Renal cortex interstitium (tissue), 11 donors: ENCODE measurements around the gene ATRIP. TPM values are rescaled to one million over a fixed set of nuclear protein-coding genes. Genes with fewer than 3 reads are reported as not detected.
A peak's percentile ranks its signal among the peaks of the same experiment; 100 is the strongest.

Source experiments
- DNase-seq, 11 donors: peaks; one replicate each; pipeline ENCODE4 v3.0.0-alpha.2; 2013; ENCODE audit warnings: low read depth in 9 of 11, low spot score in 4 of 11; ENCODE audit errors: extremely low read depth in 1 of 11
- polyA plus RNA-seq, 3 donors: library from polyadenylated mRNA; unstranded; fragments of 120-200 nt; gene quantifications; one replicate each; pipeline ENCODE4 v1.2.1, GENCODE V29; 2013; ENCODE audit not compliant: insufficient read length in 3 of 3

ATRIP gene
- polyA plus RNA-seq, 3 donors: 12.7 to 14.9 (median 13.1) TPM

DNA sequence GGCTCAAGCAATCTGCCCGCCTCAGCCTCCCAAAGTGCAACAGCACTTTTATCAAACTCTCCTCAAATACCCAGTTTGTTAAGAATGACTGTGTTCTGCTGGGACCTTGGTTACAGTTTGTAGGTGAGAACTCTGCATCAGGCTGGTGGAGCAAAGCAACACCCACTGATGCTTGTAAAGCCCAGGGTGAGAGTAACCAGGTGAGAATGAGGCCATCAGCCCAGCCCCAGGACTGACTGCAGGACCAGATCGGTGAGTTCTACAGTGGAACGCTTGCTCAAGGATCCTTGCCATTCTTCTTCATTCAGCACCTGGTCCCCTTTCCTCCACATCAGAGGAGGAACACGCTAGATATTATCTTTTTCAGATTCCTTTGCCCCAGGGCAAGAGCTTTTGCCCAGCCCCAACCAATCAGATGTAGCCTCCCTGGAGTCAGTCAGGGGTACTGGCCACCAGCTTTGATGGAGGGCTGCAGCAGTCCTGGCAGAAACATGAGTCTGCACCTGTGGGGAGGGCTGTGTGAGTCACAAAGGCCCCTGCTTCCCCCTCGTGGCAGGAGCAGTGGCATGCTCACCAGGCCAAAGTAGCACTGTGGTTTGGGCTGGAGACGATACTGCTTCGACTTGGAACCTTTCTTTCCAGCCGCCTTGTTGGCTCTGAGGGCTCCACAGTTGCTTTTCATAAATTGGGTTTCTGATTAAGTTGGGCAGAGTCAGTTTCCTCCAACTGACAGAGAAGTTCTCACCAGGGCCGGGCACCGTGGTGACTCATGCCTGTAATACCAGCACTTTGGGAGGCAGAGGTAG, 60.9 kb downstream of the ATRIP start:
- peak in 5 of 11 donors; percentile 22 to 41 (median 28) for DNase-seq

DNA sequence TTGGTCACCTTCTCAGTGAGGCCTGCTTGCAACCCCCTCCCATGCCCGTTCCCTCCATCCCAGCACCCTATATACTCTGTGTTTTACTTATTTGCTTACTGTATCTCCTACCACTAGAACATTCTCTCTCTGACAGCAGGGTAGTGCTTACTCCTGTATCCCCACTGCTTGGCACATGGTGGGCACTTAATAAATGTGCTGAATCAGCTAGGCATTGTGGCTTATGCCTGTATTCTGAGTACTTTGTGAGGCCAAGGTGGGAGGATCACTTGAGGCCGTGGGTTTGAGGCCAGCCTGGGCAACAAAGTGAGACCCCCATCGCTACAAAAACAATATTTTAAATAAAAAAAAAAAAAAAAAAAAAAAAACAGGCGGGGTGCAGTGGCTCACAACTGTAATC, 65.0 kb downstream of the ATRIP start:
- DNase-seq: no peak

DNA sequence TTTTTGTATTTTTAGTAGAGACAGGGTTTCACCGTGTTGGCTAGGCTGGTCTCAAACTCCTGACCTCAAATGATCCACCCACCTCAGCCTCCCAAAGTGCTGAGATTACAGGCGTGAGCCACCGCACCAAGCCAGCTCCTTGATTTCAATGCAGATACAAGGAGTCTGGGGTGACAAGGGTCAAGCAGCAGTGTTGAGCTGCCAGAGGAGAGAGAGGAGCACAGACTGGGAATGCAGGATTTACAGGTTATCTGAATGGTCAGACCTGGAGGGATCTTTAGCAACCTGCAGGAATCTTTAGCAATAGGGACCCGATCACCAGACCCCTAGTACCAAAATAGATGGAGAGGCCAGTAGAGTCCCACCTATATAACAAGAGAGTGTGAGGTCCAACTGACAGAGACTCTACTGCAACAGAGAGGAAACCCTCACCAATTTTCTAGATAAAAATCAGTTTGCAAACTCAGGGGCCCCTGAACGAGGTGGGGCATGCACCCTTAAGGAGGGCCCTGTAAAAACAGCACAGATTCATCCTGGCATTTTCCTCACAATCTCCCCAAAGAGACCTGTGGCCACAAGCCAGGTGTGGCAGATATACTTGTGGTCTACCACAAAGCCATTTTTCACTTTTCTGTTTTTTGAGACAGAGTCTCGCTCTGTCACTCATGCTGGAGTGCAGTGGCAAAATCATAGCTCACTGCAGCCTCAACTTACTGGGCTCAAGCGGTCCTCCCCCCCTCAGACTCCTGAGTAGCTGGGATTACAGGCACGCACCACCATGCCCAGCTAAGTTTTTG, 68.1 kb downstream of the ATRIP start:
- DNase-seq: no peak

Other genes starting within 250 kb of the ATRIP start
- gene CAMP, start 223.2 kb upstream of the ATRIP start, polyA plus RNA-seq: 1 to 10 TPM in 2 of 3 donors, under 1 TPM in 1; 0.51 to 1.7 (median 1.1) TPM
- 10 to 100 TPM; 16.0 to 22.1 (median 17.5) TPM for gene ZNF589, start 205.6 kb upstream of the ATRIP start, polyA plus RNA-seq
- gene NME6, start 145.4 kb upstream of the ATRIP start, polyA plus RNA-seq: 10 to 100 TPM; 27.8 to 33.3 (median 29.7) TPM
- under 1 TPM in 2 of 3 donors, not detected in 1; 0.24 to 0.61 TPM for gene SPINK8, start 113.1 kb upstream of the ATRIP start, polyA plus RNA-seq
- under 1 TPM; 0.50 to 0.77 (median 0.65) TPM for gene FBXW12, start 74.5 kb upstream of the ATRIP start, polyA plus RNA-seq
- gene PLXNB1, start 16.7 kb upstream of the ATRIP start, polyA plus RNA-seq: 100 to 1,000 TPM; 190 to 238 (median 200) TPM
- gene CCDC51, start 6.6 kb upstream of the ATRIP start, polyA plus RNA-seq: 10 to 100 TPM; 25.5 to 28.8 (median 26.2) TPM
- gene TMA7, start 6.5 kb upstream of the ATRIP start, polyA plus RNA-seq: 100 to 1,000 TPM; 264 to 326 (median 318) TPM
- 100 to 1,000 TPM in 2 of 3 donors, 10 to 100 TPM in 1; 93.2 to 120 (median 101) TPM for gene SHISA5, start 57.4 kb downstream of the ATRIP start, polyA plus RNA-seq
- 10 to 100 TPM in 1 of 3 donors, 1 to 10 TPM in 2; 4.0 to 12.8 (median 5.2) TPM for gene PFKFB4, start 110.1 kb downstream of the ATRIP start, polyA plus RNA-seq
- gene UCN2, start 117.0 kb downstream of the ATRIP start, polyA plus RNA-seq: under 1 TPM; 0.26 to 0.41 (median 0.30) TPM
- 10 to 100 TPM; 15.5 to 31.0 (median 30.0) TPM for gene COL7A1, start 148.6 kb downstream of the ATRIP start, polyA plus RNA-seq
- gene UQCRC1, start 162.9 kb downstream of the ATRIP start, polyA plus RNA-seq: 100 to 1,000 TPM; 268 to 311 (median 285) TPM
- gene TMEM89, start 175.0 kb downstream of the ATRIP start, polyA plus RNA-seq: under 1 TPM in 1 of 3 donors, not detected in 2; 0.30 TPM
- 10 to 100 TPM; 26.8 to 33.9 (median 29.0) TPM for gene SLC26A6, start 188.7 kb downstream of the ATRIP start, polyA plus RNA-seq
- gene CELSR3, start 216.1 kb downstream of the ATRIP start, polyA plus RNA-seq: 1 to 10 TPM; 1.2 to 1.3 (median 1.2) TPM
- 10 to 100 TPM; 15.1 to 23.4 (median 20.0) TPM for gene NCKIPSD, start 239.2 kb downstream of the ATRIP start, polyA plus RNA-seq